HEK293 (cell line): ENCODE data around the gene AIFM1.
A peak's percentile ranks its signal among the peaks of the same experiment; 100 is the strongest.

Experiments
- EGR2 ChIP-seq: fragments of 450-650 bp; formaldehyde crosslinking; IDR thresholded peaks from 2 replicates; pipeline ENCODE4 v1.5.1; 2016; ENCODE audit warnings: low read depth, missing biosample characterization, missing genetic modification characterization
- KLF10 ChIP-seq: fragments of 450-650 bp; IDR thresholded peaks from 2 replicates; pipeline ENCODE4 v1.5.1; 2018; ENCODE audit warnings: missing biosample characterization, mild to moderate bottlenecking, missing genetic modification characterization
- KLF7 ChIP-seq: fragments of 450-650 bp; formaldehyde crosslinking; IDR thresholded peaks from 2 replicates; pipeline ENCODE4 v1.5.1; 2016; ENCODE audit warnings: missing biosample characterization, missing genetic modification characterization, borderline replicate concordance
- KLF9 ChIP-seq: fragments of 450-650 bp; formaldehyde crosslinking; IDR thresholded peaks from 2 replicates; pipeline ENCODE4 v1.5.1; 2016; ENCODE audit warnings: missing biosample characterization, missing genetic modification characterization, low read depth
- RBAK ChIP-seq: fragments of 450-650 bp; formaldehyde crosslinking; IDR thresholded peaks from 2 replicates; pipeline ENCODE4 v1.5.1; 2016; ENCODE audit warnings: missing biosample characterization, missing genetic modification characterization
- REPIN1 ChIP-seq: fragments of 450-650 bp; formaldehyde crosslinking; IDR thresholded peaks from 2 replicates; pipeline ENCODE4 v1.5.1; 2017; ENCODE audit warnings: missing biosample characterization, missing genetic modification characterization, low read depth
- SETDB1 ChIP-seq: IDR thresholded peaks from one replicate; pipeline ENCODE4 v1.6.1; 2017; ENCODE audit warnings: mild to moderate bottlenecking, low read length, moderate library complexity, mixed read lengths; ENCODE audit not compliant: insufficient read length
- SP2 ChIP-seq: fragments of 450-650 bp; formaldehyde crosslinking; IDR thresholded peaks from 2 replicates; pipeline ENCODE4 v1.5.1; 2016; ENCODE audit warnings: missing biosample characterization, missing genetic modification characterization
- ZBTB1 ChIP-seq: fragments of 450-650 bp; formaldehyde crosslinking; IDR thresholded peaks from 2 replicates; pipeline ENCODE4 v1.5.1; 2016; ENCODE audit warnings: missing biosample characterization, missing genetic modification characterization
- ZBTB20 ChIP-seq: fragments of 450-650 bp; formaldehyde crosslinking; IDR thresholded peaks from 2 replicates; pipeline ENCODE4 v1.5.1; 2016; ENCODE audit warnings: missing biosample characterization, missing genetic modification characterization
- ZBTB21 ChIP-seq: fragments of 450-650 bp; formaldehyde crosslinking; IDR thresholded peaks from 2 replicates; pipeline ENCODE4 v1.5.1; 2017; ENCODE audit warnings: missing biosample characterization, missing genetic modification characterization
- ZEB2 ChIP-seq: fragments of 450-650 bp; formaldehyde crosslinking; IDR thresholded peaks from 2 replicates; pipeline ENCODE4 v1.5.1; 2016; ENCODE audit warnings: missing biosample characterization, missing genetic modification characterization
- ZFP69B ChIP-seq: fragments of 450-650 bp; formaldehyde crosslinking; IDR thresholded peaks from 2 replicates; pipeline ENCODE4 v1.5.1; 2016; ENCODE audit warnings: missing biosample characterization, missing genetic modification characterization
- ZNF132 ChIP-seq: fragments of 450-650 bp; formaldehyde crosslinking; IDR thresholded peaks from 2 replicates; pipeline ENCODE4 v1.5.1; 2017; ENCODE audit warnings: missing biosample characterization, missing genetic modification characterization, borderline replicate concordance
- ZNF133 ChIP-seq: fragments of 450-650 bp; formaldehyde crosslinking; IDR thresholded peaks from 2 replicates; pipeline ENCODE4 v1.5.1; 2016; ENCODE audit warnings: missing biosample characterization, missing genetic modification characterization
- ZNF157 ChIP-seq: fragments of 450-650 bp; formaldehyde crosslinking; IDR thresholded peaks from 2 replicates; pipeline ENCODE4 v1.5.1; 2016; ENCODE audit warnings: missing biosample characterization, missing genetic modification characterization
- ZNF16 ChIP-seq: fragments of 450-650 bp; formaldehyde crosslinking; IDR thresholded peaks from 2 replicates; pipeline ENCODE4 v1.5.1; 2016; ENCODE audit warnings: low read depth, missing biosample characterization, missing genetic modification characterization
- ZNF169 ChIP-seq: fragments of 450-650 bp; formaldehyde crosslinking; IDR thresholded peaks from 2 replicates; pipeline ENCODE4 v1.5.1; 2016; ENCODE audit warnings: missing biosample characterization, missing genetic modification characterization
- ZNF184 ChIP-seq: fragments of 450-650 bp; IDR thresholded peaks from 2 replicates; pipeline ENCODE4 v1.5.1; 2018; ENCODE audit warnings: missing biosample characterization, mild to moderate bottlenecking, missing genetic modification characterization
- ZNF211 ChIP-seq: fragments of 450-650 bp; formaldehyde crosslinking; IDR thresholded peaks from 2 replicates; pipeline ENCODE4 v1.5.1; 2016; ENCODE audit warnings: low read depth, missing biosample characterization, missing genetic modification characterization
- ZNF221 ChIP-seq: fragments of 450-650 bp; formaldehyde crosslinking; IDR thresholded peaks from 2 replicates; pipeline ENCODE4 v1.5.1; 2017; ENCODE audit warnings: missing biosample characterization, missing genetic modification characterization, borderline replicate concordance
- ZNF223 ChIP-seq: fragments of 450-650 bp; formaldehyde crosslinking; IDR thresholded peaks from 2 replicates; pipeline ENCODE4 v1.5.1; 2016; ENCODE audit warnings: missing biosample characterization, missing genetic modification characterization
- ZNF274 ChIP-seq, 2 experiments: fragments of 200-500 bp in 1 of 2; fragments of 450-650 bp in 1 of 2; sonication (Bioruptor generic) in 1 of 2; formaldehyde crosslinking in 1 of 2; IDR thresholded peaks; 2 replicates each; pipeline versions ENCODE4 v1.5.1 to v1.6.1; 2014 to 2016; ENCODE audit warnings: borderline replicate concordance in 1 of 2, inconsistent platforms in 1 of 2, low read length in 1 of 2, missing biosample characterization in 1 of 2, missing genetic modification characterization in 1 of 2
- ZNF302 ChIP-seq: fragments of 450-650 bp; formaldehyde crosslinking; IDR thresholded peaks from 2 replicates; pipeline ENCODE4 v1.5.1; 2016; ENCODE audit warnings: missing biosample characterization, missing genetic modification characterization, low read depth
- ZNF510 ChIP-seq: fragments of 450-650 bp; formaldehyde crosslinking; IDR thresholded peaks from 2 replicates; pipeline ENCODE4 v1.5.1; 2018; ENCODE audit warnings: mild to moderate bottlenecking, missing genetic modification characterization, missing biosample characterization; ENCODE audit not compliant: insufficient replicate concordance
- ZNF530 ChIP-seq: fragments of 450-650 bp; formaldehyde crosslinking; IDR thresholded peaks from 2 replicates; pipeline ENCODE4 v1.5.1; 2016; ENCODE audit warnings: low read depth, missing biosample characterization, missing genetic modification characterization
- ZNF549 ChIP-seq: fragments of 450-650 bp; IDR thresholded peaks from 2 replicates; pipeline ENCODE4 v1.5.1; 2018; ENCODE audit warnings: missing biosample characterization, missing genetic modification characterization, mild to moderate bottlenecking, inconsistent platforms, moderate library complexity
- ZNF560 ChIP-seq: fragments of 450-650 bp; formaldehyde crosslinking; IDR thresholded peaks from 2 replicates; pipeline ENCODE4 v1.5.1; 2017; ENCODE audit warnings: missing biosample characterization, missing genetic modification characterization, borderline replicate concordance
- ZNF571 ChIP-seq: fragments of 450-650 bp; formaldehyde crosslinking; IDR thresholded peaks from 2 replicates; pipeline ENCODE4 v1.5.0; 2017; ENCODE audit warnings: missing biosample characterization, missing genetic modification characterization
- ZNF585B ChIP-seq: fragments of 450-650 bp; formaldehyde crosslinking; IDR thresholded peaks from 2 replicates; pipeline ENCODE4 v1.5.1; 2016; ENCODE audit warnings: missing biosample characterization, missing genetic modification characterization
- ZNF600 ChIP-seq: fragments of 450-650 bp; formaldehyde crosslinking; IDR thresholded peaks from 2 replicates; pipeline ENCODE4 v1.5.1; 2016; ENCODE audit warnings: missing biosample characterization, missing genetic modification characterization
- ZNF623 ChIP-seq: fragments of 450-650 bp; formaldehyde crosslinking; IDR thresholded peaks from 2 replicates; pipeline ENCODE4 v1.5.1; 2016; ENCODE audit warnings: missing biosample characterization, missing genetic modification characterization
- ZNF624 ChIP-seq: fragments of 450-650 bp; formaldehyde crosslinking; IDR thresholded peaks from 2 replicates; pipeline ENCODE4 v1.5.1; 2017; ENCODE audit warnings: missing biosample characterization, missing genetic modification characterization
- ZNF654 ChIP-seq: fragments of 450-650 bp; formaldehyde crosslinking; IDR thresholded peaks from 2 replicates; pipeline ENCODE4 v1.5.1; 2016; ENCODE audit warnings: low read depth, missing biosample characterization, missing genetic modification characterization
- ZNF658 ChIP-seq: fragments of 450-650 bp; formaldehyde crosslinking; IDR thresholded peaks from 2 replicates; pipeline ENCODE4; 2016; ENCODE audit warnings: missing biosample characterization, missing genetic modification characterization
- ZNF677 ChIP-seq: fragments of 450-650 bp; IDR thresholded peaks from 2 replicates; pipeline ENCODE4 v1.5.0; 2018; ENCODE audit warnings: missing biosample characterization, mild to moderate bottlenecking, missing genetic modification characterization, moderate library complexity
- ZNF707 ChIP-seq: fragments of 450-650 bp; formaldehyde crosslinking; IDR thresholded peaks from 2 replicates; pipeline ENCODE4 v1.5.1; 2016; ENCODE audit warnings: missing biosample characterization, missing genetic modification characterization
- ZNF776 ChIP-seq: fragments of 450-650 bp; formaldehyde crosslinking; IDR thresholded peaks from 2 replicates; pipeline ENCODE4 v1.5.0; 2017; ENCODE audit warnings: missing biosample characterization, missing genetic modification characterization, borderline replicate concordance
- ZSCAN23 ChIP-seq: fragments of 450-650 bp; formaldehyde crosslinking; IDR thresholded peaks from 2 replicates; pipeline ENCODE4 v1.5.1; 2016; ENCODE audit warnings: missing biosample characterization, missing genetic modification characterization
- TF ChIP-seq, protein P1 (sequence below): fragments of 450-650 bp; formaldehyde crosslinking; IDR thresholded peaks from 2 replicates; pipeline ENCODE4 v1.5.1; 2017; ENCODE audit warnings: missing biosample characterization, missing genetic modification characterization

AIFM1 gene

GRCh38 chrX:130165703-130166502 lies at the start of gene AIFM1 (continued):
- TF ChIP-seq ZNF776 (tag by site-specific recombination) (no peak), ZNF658 (no peak), ZNF560 (tag by site-specific recombination) (no peak), ZNF707 (tag by site-specific recombination) (no peak), ZNF510 (tag by site-specific recombination) (no peak), ZNF132 (tag by site-specific recombination) (no peak), ZNF623 (peak; percentile 42), SP2 (tag by site-specific recombination) (peak; percentile 89), ZNF184 (tag by site-specific recombination) (0 out of 2 replicates have a peak, but pooled peaks have one; percentile 68), ZFP69B (tag by site-specific recombination) (peak; percentile 89), ZNF654 (tag by site-specific recombination) (peak; percentile 22), KLF10 (tag by site-specific recombination) (peak; percentile 65; the same call in 1 of the 2 replicates), ZNF677 (tag by site-specific recombination) (peak; percentile 56; the same call in 1 of the 2 replicates), KLF9 (0 out of 2 replicates have a peak, but pooled peaks have one; percentile 20), KLF7 (tag by site-specific recombination) (peak; percentile 82), ZNF549 (tag by site-specific recombination) (no peak), ZNF571 (tag by site-specific recombination) (no peak), ZNF133 (tag by site-specific recombination) (no peak), ZNF585B (tag by site-specific recombination) (no peak), ZEB2 (peak; percentile 91), ZNF274 (IDR thresholded peaks at IDR 0.05; ENCODE audit: low read length) (no peak), ZNF274 (tag by site-specific recombination; IDR thresholded peaks at IDR 0.05; ENCODE audit: borderline replicate concordance) (no peak), ZNF211 (tag by site-specific recombination) (no peak), REPIN1 (tag by site-specific recombination) (no peak), EGR2 (tag by site-specific recombination) (no peak), ZBTB20 (tag by site-specific recombination) (peak; percentile 28; the same call in 1 of the 2 replicates), SETDB1 (no peak), ZNF157 (tag by site-specific recombination) (no peak), ZNF530 (no peak), ZNF169 (tag by site-specific recombination) (0 out of 2 replicates have a peak, but pooled peaks have one; percentile 29), ZNF600 (tag by site-specific recombination) (peak; percentile 85), ZNF302 (tag by site-specific recombination) (0 out of 2 replicates have a peak, but pooled peaks have one; percentile 36), RBAK (tag by site-specific recombination) (no peak), ZNF624 (no peak), ZNF16 (tag by site-specific recombination) (no peak), ZBTB21 (tag by site-specific recombination) (peak; percentile 66; the same call in 1 of the 2 replicates), ZBTB1 (tag by site-specific recombination) (no peak), ZNF221 (tag by site-specific recombination) (no peak; the same call in 1 of the 2 replicates), ZNF223 (tag by site-specific recombination) (no peak), ZSCAN23 (tag by site-specific recombination) (peak; percentile 86; the same call in 1 of the 2 replicates)
- TF ChIP-seq, protein P1, sequence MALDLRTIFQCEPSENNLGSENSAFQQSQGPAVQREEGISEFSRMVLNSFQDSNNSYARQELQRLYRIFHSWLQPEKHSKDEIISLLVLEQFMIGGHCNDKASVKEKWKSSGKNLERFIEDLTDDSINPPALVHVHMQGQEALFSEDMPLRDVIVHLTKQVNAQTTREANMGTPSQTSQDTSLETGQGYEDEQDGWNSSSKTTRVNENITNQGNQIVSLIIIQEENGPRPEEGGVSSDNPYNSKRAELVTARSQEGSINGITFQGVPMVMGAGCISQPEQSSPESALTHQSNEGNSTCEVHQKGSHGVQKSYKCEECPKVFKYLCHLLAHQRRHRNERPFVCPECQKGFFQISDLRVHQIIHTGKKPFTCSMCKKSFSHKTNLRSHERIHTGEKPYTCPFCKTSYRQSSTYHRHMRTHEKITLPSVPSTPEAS (tag by site-specific recombination), result peak; percentile 71
